Colon (tissue), 2 donors: Measurements from ENCODE around the gene BOK.

Experiments used
- FAIRE-seq: peaks from 2 replicates; lab custom pipeline; 2012; peaks lifted over from hg19 to GRCh38; lab: Jason Lieb, UNC
- donor health status: control.
- donor health status: control.

BOK gene

DNA sequence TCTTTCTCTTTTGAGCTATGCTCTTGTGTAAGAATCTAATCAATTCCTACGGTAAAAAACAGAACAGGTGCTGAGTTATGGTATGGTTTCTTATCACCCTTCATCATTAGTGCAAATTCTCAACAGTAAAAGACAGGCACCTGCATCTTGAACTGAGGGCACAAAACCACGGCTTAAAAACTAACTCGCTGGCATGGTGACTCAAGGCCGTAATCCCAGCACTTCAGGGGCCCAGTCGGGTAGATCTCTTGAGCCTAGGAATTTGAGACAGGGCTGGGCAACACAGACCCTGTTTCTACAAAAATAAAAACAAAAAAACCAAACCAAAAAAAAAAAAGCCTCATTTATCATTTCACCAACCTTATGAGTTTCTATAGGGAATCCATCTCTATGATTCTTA is 45.1 kb downstream of the BOK start:
- no peak for FAIRE-seq

GRCh38 chr2:241606186-241606585 is 47.6 kb downstream of the BOK start:
- no peak for FAIRE-seq

GRCh38 chr2:241607162-241607885 is 48.8 kb downstream of the BOK start:
- FAIRE-seq = no peak

GRCh38 chr2:241608881-241609280 is 50.3 kb downstream of the BOK start:
- no peak for FAIRE-seq

- no peak for FAIRE-seq
Measured at GRCh38 chr2:241609859-241610793, 51.6 kb downstream of the BOK start.

- FAIRE-seq = no peak
Measured at GRCh38 chr2:241611062-241611461, 52.5 kb downstream of the BOK start.

DNA sequence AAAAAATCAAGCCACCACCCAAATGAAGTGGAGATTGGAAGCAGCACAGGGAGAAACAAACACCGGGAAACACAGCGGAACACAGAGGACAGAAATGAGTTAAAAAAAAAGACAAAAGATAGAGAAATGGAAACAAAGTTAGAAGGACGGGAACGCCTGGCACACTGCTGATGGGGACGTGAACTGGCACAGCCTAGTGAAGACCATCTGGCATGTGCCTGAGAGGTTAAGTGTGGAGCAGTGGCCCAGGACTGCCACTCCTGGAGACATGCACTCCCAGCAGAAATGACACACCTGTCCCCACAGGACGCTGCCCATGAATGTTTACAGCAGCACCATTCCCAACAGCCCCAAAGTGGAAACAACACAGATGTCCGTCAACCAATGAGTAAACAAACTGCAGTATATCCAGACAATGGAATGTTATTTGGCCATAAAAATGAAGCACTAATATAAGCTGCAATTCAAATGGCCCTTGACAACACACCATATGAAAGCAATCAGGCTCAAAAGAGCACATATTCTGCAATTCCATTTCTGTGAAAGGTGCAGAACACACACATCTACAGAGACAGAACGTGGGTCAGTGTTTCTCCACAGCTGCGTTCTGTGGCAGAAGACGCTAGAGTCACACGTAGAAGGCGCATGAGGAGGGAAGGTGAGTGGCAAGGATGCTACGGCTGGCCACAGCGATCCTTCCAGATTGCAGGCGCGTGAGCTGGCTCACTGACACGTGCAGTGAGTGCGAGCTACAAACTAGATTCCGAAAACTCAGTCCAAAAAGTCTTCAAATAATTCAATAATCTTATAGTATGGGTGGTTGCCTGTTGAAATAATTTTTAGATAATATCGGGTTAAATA is 53.8 kb downstream of the BOK start:
- no peak for FAIRE-seq

DNA sequence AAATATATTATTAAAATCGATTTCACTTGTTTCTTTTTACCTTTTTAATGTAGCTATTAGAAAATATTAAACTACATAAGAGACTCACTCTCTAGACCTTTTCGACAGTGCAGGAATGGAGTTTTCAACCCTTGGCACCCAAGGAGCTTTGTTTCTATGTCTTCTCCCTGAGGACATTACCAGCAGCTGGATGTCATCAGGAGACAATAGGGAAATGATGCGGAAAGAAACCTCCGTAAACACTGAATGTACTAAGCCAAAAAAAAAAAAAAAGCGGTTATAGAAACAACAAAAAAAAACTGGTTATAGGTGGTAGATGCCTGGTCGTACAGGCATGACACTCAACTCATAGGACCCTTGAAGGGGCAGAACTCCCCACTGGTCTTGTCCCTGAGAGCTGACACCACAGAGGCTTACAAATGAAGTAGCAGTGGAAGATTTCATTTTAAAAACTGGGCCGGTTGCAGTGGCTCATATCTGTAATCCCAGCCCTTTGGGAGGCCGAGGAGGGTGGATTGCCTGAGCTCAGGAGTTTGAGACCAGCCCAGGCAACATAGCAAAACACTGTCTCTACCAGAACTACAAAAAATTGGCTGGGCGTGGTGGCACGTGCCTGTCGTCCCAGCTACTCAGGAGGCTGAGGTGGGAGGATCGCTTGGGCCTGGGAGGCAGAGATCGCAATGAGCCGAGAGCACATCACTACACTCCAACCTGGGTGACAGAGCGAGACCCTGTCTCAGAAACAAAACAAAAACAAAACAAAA is 54.7 kb downstream of the BOK start:
- no peak for FAIRE-seq

DNA sequence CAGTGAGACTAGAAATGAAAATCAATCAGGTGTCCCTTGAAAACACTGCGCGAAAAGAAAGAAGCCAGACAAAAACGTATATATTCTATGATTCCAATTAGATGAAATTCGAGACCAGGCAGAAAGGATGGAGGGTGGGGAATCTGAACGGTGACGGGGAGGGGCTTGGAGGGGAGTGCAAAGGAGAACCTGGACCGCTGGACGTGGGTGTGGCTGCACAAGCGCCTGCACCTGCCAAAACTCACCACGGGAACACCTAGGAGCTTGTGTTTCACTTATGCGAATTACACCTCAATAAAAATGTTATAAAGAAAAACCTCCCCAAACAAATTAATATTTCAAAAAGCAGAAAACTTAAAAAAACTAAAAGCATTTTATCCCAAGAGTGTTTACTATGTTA is 56.5 kb downstream of the BOK start:
- no peak for FAIRE-seq

- FAIRE-seq = no peak
Measured at GRCh38 chr2:241615522-241616052, 57.0 kb downstream of the BOK start.

GRCh38 chr2:241616168-241617125 is 57.9 kb downstream of the BOK start:
- FAIRE-seq = no peak

GRCh38 chr2:241617431-241618154 is 59.0 kb downstream of the BOK start:
- no peak for FAIRE-seq

DNA sequence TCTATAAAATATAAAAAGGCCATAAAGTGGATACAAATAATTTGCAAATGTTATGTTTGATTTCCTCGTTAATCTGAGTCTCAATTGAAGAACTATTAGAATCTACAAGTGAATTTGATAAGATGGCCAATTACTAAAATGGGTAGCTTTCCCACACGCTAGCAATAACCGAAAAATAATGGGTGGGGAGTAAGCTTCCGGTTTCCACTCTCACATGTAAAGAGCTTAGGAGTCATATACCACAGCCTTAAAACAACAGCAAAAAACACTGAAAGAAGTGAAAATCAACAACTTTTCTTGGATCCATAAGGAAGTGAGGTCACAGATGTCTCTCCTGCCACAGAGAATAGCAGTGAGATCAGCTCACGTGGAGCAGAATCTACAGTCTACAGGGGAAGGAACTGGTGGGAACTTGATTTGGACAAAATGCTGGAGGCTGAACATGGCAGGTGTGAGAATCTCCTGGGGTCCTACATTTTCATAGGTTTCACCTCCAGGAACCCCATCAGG is 59.8 kb downstream of the BOK start:
- FAIRE-seq = no peak

DNA sequence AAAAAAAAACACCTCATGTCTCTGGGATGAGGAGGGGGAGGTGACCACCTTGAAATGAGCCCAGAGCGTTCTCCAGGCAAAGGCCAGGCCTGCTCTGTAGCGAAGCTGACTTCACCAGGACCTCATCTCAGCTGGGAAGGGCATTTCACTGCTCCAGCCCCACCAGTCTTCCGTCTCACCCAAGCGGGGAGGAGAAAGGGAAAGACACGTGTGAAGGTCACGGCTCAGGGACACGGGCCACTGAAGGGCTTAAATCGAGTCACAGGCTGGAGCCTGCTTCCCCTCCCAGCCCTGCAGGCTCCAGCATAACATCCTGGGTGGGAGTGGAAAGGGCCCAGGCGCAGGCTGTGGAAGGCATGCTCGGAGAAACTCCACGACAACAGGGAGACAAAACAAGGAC is 60.3 kb downstream of the BOK start:
- no peak for FAIRE-seq

GRCh38 chr2:241619597-241620418 is 61.3 kb downstream of the BOK start:
- no peak for FAIRE-seq

- no peak for FAIRE-seq
Measured at GRCh38 chr2:241620419-241620769, 61.8 kb downstream of the BOK start.
